Gastroesophageal sphincter (tissue), 3 donors: ENCODE results near the gene MTRR.

Experiments used
- POLR2A ChIP-seq, 2 donors: fragments of 450-650 bp; IDR thresholded peaks; one replicate each; pipeline ENCODE4 v1.6.1; 2017; ENCODE audit warnings: antibody characterized with exemption in 2 of 2, mild to moderate bottlenecking in 2 of 2, moderate library complexity in 1 of 2
- POLR2AphosphoS5 ChIP-seq: sonication (generic); formaldehyde crosslinking; IDR thresholded peaks from one replicate; pipeline ENCODE4 v1.6.1; 2017; ENCODE audit warnings: antibody characterized with exemption
- TF ChIP-seq, protein P1 (sequence below), 4 experiments: fragments of 200-600 bp in 2 of 4; fragments of 450-650 bp in 2 of 4; sonication (generic) in 1 of 4; IDR thresholded peaks; one replicate each; pipeline ENCODE4 v1.5.1; 2017 to 2019; ENCODE audit warnings: antibody characterized with exemption in 4 of 4, mild to moderate bottlenecking in 2 of 4, moderate library complexity in 2 of 4

DNA sequence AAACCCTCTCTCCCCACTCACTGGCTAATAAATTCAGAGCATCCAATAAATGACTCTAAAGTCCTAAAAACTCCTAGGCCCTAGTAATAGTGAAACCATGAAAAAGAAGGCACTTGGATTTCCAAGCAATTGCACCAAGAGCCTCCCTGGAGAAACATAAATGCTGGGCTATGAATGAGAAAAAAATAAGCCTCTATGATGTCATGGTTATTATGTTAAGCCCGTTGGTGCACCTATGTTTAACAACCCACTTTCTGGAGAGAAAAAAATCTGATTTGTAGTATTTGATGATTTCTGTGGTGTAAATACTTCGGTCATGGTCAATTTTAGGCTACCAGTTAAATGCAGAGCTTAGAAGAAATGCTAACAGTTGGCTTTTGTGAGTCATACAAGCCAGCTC lies 26.4 kb upstream of the MTRR start:
- TF ChIP-seq POLR2A (IDR thresholded peaks at IDR 0.05) (no peak), POLR2AphosphoS5 (no peak)
- TF ChIP-seq, protein P1, sequence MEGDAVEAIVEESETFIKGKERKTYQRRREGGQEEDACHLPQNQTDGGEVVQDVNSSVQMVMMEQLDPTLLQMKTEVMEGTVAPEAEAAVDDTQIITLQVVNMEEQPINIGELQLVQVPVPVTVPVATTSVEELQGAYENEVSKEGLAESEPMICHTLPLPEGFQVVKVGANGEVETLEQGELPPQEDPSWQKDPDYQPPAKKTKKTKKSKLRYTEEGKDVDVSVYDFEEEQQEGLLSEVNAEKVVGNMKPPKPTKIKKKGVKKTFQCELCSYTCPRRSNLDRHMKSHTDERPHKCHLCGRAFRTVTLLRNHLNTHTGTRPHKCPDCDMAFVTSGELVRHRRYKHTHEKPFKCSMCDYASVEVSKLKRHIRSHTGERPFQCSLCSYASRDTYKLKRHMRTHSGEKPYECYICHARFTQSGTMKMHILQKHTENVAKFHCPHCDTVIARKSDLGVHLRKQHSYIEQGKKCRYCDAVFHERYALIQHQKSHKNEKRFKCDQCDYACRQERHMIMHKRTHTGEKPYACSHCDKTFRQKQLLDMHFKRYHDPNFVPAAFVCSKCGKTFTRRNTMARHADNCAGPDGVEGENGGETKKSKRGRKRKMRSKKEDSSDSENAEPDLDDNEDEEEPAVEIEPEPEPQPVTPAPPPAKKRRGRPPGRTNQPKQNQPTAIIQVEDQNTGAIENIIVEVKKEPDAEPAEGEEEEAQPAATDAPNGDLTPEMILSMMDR (IDR thresholded peaks at IDR 0.05) = no peak
